ENCODE results near the gene TNFRSF8. TPM values are rescaled to one million over a fixed set of nuclear protein-coding genes. Genes with fewer than 3 reads are reported as not detected.
"Not testable (repeated sequence)": the region's sequence is repeated elsewhere in the genome, so short reads cannot be mapped to it uniquely, and the experiment has no call there.

Gene TNFRSF8
- total RNA-seq, 1 donor from 2014 or later = 33.2 TPM

DNA sequence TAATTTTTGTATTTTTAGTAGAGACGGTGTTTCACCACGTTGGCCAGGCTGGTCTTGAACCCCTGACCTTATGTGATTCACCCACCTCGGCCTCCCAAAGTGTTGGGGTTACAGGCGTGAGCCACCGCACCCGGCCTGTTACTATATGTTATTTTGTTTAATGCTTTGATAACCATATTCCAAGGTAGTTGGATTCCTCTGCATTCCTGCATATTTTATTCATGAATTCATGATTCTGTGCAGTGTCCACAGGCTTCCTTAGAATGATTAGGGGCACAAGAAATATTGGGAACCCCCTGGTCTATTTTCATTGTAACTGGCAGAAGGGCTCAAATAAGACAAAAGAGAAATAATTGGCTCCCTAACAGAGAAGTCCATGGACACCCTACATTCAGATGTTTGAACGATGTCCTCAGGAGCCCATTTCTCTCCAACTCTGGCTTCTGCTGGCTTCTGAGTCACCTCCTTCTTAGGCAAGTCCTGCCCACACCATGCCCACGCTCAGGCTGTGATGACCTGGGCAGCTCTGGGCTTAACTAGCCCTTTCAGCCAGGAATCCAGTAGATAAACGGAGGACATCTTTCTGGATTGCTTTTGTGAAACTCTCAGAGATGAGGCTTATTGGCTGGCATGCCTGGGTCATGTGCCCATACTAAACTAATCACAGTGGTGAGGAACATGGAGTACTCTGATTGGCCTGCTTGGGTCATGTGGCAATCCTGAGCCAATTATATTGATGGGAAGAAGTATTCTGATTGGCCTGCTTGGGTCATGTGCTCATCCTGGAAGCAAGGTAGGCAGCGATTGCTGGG is 32.6 kb downstream of the TNFRSF8 start:
- Mint-ChIP-seq H3K36me3 (ENCODE audit: low read depth) (peaks cover 33% of the 10 kb centered on the region), H3K4me1 (peaks cover 17% of the 10 kb centered on the region), H3K27ac (peak overlapping the region; percentile 35), H3K4me3 (no peak overlapping the region), H3K27me3 (no peaks in the 10 kb centered on the region), H3K9me3 (peaks cover 5% of the 10 kb centered on the region)
- intact Hi-C loops (cut with micrococcal nuclease) = no loop called here
- no peak for DNase-seq

DNA sequence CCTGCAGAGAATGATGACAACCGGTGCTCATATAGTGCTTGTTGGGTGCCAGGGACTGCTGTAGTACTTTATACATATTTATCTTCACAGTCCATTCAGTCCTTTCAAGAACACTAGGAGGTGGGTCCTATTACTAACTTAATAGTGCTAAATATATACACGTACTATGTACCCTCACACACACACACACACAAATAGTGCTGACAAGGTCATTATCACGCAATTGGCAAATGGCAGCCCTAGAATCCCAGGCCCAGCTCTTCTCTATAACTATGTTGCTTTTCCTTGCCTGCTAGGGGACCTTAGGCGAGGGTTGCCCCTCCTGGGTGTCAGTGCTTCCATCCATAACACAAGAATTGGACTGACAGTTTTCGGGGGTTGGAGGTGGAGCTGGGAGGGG is 33.5 kb downstream of the TNFRSF8 start:
- Mint-ChIP-seq H3K4me1 (peaks cover 9% of the 10 kb centered on the region), H3K27ac (no peak overlapping the region), H3K9me3 (peaks cover 5% of the 10 kb centered on the region), H3K27me3 (no peaks in the 10 kb centered on the region), H3K36me3 (ENCODE audit: low read depth) (peaks cover 29% of the 10 kb centered on the region), H3K4me3 (no peak overlapping the region)
- intact Hi-C loops (cut with micrococcal nuclease) = no loop called here
- DNase-seq = no peak

DNA sequence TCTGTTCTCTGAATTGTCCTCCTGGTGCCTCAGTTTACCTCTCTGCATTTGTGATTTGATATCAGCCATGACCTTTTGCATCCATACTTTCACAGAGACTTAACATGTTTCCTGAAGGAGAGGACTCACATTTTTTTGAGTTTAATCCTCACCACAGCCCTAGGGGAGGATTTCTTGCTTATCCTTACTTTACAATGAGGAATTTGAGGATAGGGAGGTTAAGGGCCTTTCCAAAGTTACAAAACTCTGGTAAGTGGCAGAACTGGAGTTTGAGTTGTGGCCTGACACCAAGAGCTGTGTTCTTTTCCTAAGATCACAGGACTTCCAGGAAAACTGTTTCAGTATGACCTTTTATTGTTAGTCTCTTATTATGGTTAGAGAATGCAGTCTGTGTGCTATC is 34.2 kb downstream of the TNFRSF8 start:
- H3K4me1 Mint-ChIP-seq = peaks cover 9% of the 10 kb centered on the region
- H3K27me3 Mint-ChIP-seq = no peaks in the 10 kb centered on the region
- H3K27ac Mint-ChIP-seq = no peak overlapping the region
- H3K36me3 Mint-ChIP-seq (ENCODE audit: low read depth) = peaks cover 33% of the 10 kb centered on the region
- intact Hi-C loops (cut with micrococcal nuclease) = no loop called here
- peaks cover 5% of the 10 kb centered on the region for H3K9me3 Mint-ChIP-seq
- no peak for DNase-seq
- no peak overlapping the region for H3K4me3 Mint-ChIP-seq

DNA sequence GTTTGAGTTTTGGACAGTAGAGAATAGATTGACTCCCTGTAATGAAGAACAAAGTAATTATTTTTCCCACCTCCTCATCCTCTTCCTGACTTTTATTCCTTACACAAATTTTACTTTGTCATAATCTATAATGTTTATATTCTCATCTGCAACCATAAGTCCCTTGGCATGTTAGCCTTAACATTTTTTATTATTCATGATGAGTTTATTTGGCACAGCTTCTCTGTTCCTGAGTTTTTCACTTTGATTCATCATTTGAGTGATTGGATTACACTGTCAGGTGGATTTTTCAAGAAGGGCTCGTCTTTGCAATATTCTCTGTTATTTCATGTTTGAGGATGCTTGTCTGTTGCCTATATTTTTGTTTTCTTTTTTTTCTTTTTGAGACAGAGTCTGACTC is 35.7 kb downstream of the TNFRSF8 start:
- no peak for DNase-seq
- no peak overlapping the region for H3K27ac Mint-ChIP-seq
- H3K36me3 Mint-ChIP-seq (ENCODE audit: low read depth) = peaks cover 30% of the 10 kb centered on the region
- H3K27me3 Mint-ChIP-seq = no peaks in the 10 kb centered on the region
- peaks cover 7% of the 10 kb centered on the region for H3K4me1 Mint-ChIP-seq
- peaks cover 5% of the 10 kb centered on the region for H3K9me3 Mint-ChIP-seq
- intact Hi-C loops (cut with micrococcal nuclease) = no loop called here
- H3K4me3 Mint-ChIP-seq = no peak overlapping the region

DNA sequence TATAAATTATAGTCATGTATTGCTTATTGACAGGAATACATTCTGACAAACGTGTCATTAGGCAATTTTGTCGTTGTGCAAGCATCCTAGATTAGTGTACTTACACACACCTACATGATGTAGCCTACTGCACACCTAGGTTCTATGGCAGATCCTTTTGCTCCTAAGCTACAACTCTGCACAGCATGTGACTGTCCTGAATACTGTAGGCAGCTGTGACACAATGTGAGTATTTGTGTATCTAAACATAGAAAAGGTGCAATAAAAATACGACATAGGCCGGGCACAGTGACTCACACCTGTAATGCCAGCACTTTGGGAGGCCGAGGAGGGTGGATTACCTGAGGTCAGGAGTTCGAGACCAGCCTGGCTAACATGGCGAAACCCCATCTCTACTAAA is 36.5 kb downstream of the TNFRSF8 start:
- intact Hi-C loops (cut with micrococcal nuclease) = no loop called here
- H3K27me3 Mint-ChIP-seq = no peaks in the 10 kb centered on the region
- DNase-seq = no peak
- peaks cover 31% of the 10 kb centered on the region for H3K36me3 Mint-ChIP-seq (ENCODE audit: low read depth)
- no peak overlapping the region for H3K4me3 Mint-ChIP-seq
- H3K4me1 Mint-ChIP-seq = peaks cover 4% of the 10 kb centered on the region
- H3K9me3 Mint-ChIP-seq = peaks cover 5% of the 10 kb centered on the region
- H3K27ac Mint-ChIP-seq = no peak overlapping the region

DNA sequence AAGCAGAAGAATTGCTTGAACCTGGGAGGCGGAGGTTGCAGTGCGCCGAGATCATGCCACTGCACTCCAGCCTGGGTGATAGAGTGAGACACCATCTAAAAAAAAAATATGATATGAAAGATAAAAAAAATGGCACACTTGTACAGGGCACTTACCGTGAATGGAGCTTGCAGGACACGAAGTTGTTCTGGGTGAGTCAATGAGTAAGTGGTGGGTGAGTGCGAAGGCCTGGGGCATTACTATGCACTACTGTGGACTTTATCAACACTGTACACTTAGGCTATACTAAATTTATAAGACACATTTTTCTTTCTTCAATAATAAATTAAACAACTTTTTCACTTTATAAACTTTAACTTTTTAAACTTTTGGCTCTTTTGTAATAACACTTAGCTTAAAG is 37.0 kb downstream of the TNFRSF8 start:
- H3K9me3 Mint-ChIP-seq = peaks cover 5% of the 10 kb centered on the region
- peaks cover 32% of the 10 kb centered on the region for H3K36me3 Mint-ChIP-seq (ENCODE audit: low read depth)
- DNase-seq = no peak
- H3K27me3 Mint-ChIP-seq = no peaks in the 10 kb centered on the region
- H3K4me1 Mint-ChIP-seq = peaks cover 4% of the 10 kb centered on the region
- no peak overlapping the region for H3K27ac Mint-ChIP-seq
- no peak overlapping the region for H3K4me3 Mint-ChIP-seq
- intact Hi-C loops (cut with micrococcal nuclease) = no loop called here

DNA sequence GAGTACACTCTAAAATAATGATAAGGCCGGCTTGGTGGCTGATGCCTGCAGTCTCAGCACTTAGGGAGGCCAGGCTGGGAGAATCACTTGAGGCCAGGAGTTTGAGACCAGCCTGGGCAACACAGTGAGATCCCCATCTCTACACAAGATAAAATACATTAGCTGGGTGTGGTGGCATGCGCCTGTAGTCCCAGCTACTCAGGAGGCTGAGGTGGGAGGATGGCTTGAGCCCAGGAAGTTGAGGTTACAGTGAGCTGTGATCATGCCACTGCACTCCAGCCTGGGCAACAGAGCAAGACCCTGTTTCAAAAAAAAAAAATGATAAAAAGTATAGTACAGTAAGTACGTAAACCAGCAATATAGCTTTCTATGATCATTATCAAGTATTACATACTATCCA is 38.0 kb downstream of the TNFRSF8 start:
- intact Hi-C loops (cut with micrococcal nuclease); H3K27me3 Mint-ChIP-seq; H3K27ac Mint-ChIP-seq; H3K9me3 Mint-ChIP-seq; H3K4me3 Mint-ChIP-seq; DNase-seq; H3K4me1 Mint-ChIP-seq: not testable (repeated sequence)
- H3K36me3 Mint-ChIP-seq (ENCODE audit: low read depth) = peaks cover 30% of the 10 kb centered on the region

DNA sequence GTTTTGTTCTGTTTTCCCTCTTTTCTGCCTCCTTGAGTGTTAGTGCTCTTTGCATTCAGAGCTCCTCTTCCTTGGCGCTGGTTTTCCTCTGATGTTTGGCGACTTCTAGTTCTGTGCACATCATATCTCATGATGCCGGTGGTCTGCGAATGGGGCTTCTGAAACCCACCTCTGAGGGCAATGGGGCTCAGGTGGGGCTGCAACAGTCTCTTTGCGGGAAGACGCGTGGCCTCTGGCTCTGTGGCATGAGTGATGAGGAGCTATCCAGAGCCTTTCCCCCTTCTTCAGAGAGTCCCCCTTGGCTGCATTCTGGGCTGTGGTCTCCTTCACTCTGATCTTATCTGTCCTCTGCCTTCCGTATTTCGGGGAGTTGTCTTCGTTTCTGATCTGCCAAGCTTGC is 39.0 kb downstream of the TNFRSF8 start:
- no peaks in the 10 kb centered on the region for H3K9me3 Mint-ChIP-seq
- DNase-seq = no peak
- H3K36me3 Mint-ChIP-seq (ENCODE audit: low read depth) = peaks cover 34% of the 10 kb centered on the region
- intact Hi-C loops (cut with micrococcal nuclease) = no loop called here
- H3K4me1 Mint-ChIP-seq = peaks cover 5% of the 10 kb centered on the region
- no peak overlapping the region for H3K4me3 Mint-ChIP-seq
- no peak overlapping the region for H3K27ac Mint-ChIP-seq
- H3K27me3 Mint-ChIP-seq = no peaks in the 10 kb centered on the region

DNA sequence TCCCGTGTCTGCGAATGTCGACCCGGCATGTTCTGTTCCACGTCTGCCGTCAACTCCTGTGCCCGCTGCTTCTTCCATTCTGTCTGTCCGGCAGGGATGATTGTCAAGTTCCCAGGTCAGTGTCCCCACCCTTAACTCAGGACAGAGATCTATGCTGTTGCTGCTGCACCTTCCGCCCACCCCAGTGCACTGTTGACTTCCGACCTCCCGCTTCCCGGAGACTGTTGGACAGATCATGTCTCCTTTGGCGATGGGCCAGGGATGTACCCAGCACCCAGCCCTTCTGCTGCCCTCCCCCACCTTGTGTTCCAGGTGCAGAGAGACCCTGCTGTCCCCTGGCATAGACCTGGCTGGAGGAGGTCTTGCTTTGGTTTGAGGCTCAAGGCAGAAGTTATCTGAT is 41.3 kb downstream of the TNFRSF8 start:
- H3K27ac Mint-ChIP-seq = peak overlapping the region; percentile 22
- H3K9me3 Mint-ChIP-seq = no peaks in the 10 kb centered on the region
- intact Hi-C loops (cut with micrococcal nuclease) = no loop called here
- H3K4me3 Mint-ChIP-seq = no peak overlapping the region
- H3K27me3 Mint-ChIP-seq = no peaks in the 10 kb centered on the region
- peaks cover 5% of the 10 kb centered on the region for H3K4me1 Mint-ChIP-seq
- peaks cover 26% of the 10 kb centered on the region for H3K36me3 Mint-ChIP-seq (ENCODE audit: low read depth)
- DNase-seq = no peak

DNA sequence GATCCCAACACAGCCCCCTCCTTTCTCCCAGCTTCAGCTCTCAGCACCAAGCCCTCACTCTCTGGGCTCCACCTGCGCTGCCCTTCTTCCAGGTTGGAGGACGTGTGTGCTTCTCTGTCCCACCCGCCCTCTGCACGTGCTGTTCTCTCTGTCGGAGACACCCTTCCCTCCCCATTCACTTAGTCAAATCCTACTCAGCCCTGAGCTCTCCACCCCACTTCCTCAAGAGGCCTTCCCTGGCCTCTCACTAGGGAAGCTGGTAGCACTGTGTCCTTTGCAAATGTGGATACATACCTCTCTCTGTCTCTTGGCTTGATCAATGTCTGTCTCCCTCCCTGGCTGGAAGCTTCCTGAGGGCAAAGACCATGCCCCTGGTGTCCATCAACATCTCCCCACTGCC is 43.0 kb downstream of the TNFRSF8 start:
- no peak overlapping the region for H3K27ac Mint-ChIP-seq
- DNase-seq = no peak
- H3K4me3 Mint-ChIP-seq = no peak overlapping the region
- H3K36me3 Mint-ChIP-seq (ENCODE audit: low read depth) = peaks cover 27% of the 10 kb centered on the region
- H3K9me3 Mint-ChIP-seq = no peaks in the 10 kb centered on the region
- H3K27me3 Mint-ChIP-seq = no peaks in the 10 kb centered on the region
- intact Hi-C loops (cut with micrococcal nuclease) = no loop called here
- H3K4me1 Mint-ChIP-seq = peaks cover 9% of the 10 kb centered on the region

DNA sequence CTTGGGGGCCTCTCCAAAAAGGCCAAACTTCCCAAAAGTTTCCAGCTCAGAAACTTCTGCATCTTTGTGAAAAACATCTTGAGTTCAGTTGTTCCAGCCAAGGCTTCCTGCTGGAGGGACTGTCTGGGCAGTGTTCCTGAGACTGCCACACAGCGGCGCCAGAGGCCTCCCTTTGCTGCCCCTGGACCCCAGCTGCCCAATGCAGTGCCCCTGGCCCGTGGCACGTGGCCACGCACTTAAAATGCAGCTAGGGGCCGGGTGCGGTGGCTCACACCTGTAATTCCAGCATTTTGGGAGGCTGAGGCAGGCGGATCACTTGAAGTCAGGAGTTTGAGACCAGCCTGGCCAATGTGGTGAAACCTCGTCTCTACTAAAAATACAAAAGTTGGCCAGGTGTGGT is 43.8 kb downstream of the TNFRSF8 start:
- H3K27ac Mint-ChIP-seq; H3K4me3 Mint-ChIP-seq; H3K27me3 Mint-ChIP-seq; H3K4me1 Mint-ChIP-seq; intact Hi-C loops (cut with micrococcal nuclease); H3K9me3 Mint-ChIP-seq: not testable (repeated sequence)
- H3K36me3 Mint-ChIP-seq (ENCODE audit: low read depth) = peaks cover 26% of the 10 kb centered on the region
- peak; percentile 65 for DNase-seq

DNA sequence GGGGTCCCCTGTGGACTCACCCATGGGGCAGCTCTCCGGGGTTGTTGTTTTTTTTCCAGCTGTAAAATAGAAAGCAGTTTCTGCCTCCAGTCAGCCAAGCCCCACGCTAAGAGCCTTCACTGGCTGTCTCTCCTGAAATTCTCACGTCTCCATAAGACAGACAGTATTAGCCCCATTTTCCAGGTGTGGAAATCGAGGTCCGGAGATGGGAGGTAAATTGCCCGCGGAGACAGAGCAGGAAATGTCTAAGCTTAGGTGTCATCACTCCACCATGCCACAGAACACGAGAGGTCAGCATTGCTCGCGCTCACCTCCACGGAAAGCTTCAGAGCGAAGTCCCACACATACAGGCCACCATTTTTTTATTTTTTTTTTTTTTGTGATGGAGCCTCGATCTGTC is 44.6 kb downstream of the TNFRSF8 start:
- intact Hi-C loops (cut with micrococcal nuclease) = no loop called here
- peaks cover 9% of the 10 kb centered on the region for H3K4me1 Mint-ChIP-seq
- DNase-seq = no peak
- no peak overlapping the region for H3K4me3 Mint-ChIP-seq
- no peak overlapping the region for H3K27ac Mint-ChIP-seq
- H3K36me3 Mint-ChIP-seq (ENCODE audit: low read depth) = peaks cover 22% of the 10 kb centered on the region
- no peaks in the 10 kb centered on the region for H3K9me3 Mint-ChIP-seq
- H3K27me3 Mint-ChIP-seq = no peaks in the 10 kb centered on the region

DNA sequence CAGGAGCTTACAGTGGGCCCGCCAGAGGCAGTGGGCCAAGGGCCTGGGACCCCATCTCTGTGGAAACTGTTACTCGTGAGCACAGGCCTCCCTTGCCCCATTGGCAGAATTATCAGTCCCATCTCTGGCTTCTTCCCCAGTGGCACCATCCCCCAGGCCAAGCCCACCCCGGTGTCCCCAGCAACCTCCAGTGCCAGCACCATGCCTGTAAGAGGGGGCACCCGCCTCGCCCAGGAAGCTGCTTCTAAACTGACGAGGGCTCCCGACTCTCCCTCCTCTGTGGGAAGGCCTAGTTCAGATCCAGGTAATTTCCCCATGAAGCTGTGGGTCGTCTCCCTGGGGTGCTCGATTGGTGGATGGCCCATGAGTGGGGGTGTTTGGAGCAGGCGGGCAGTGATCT is 46.8 kb downstream of the TNFRSF8 start:
- Mint-ChIP-seq H3K27ac (no peak overlapping the region), H3K27me3 (no peaks in the 10 kb centered on the region), H3K4me3 (no peak overlapping the region), H3K4me1 (peaks cover 20% of the 10 kb centered on the region), H3K9me3 (no peaks in the 10 kb centered on the region), H3K36me3 (ENCODE audit: low read depth) (peaks cover 19% of the 10 kb centered on the region)
- intact Hi-C loops (cut with micrococcal nuclease) = loop anchor here (10.0 kb wide), 1 partner anchor 45 kb away; the partner anchor contains the start of gene TNFRSF8
- DNase-seq = no peak

DNA sequence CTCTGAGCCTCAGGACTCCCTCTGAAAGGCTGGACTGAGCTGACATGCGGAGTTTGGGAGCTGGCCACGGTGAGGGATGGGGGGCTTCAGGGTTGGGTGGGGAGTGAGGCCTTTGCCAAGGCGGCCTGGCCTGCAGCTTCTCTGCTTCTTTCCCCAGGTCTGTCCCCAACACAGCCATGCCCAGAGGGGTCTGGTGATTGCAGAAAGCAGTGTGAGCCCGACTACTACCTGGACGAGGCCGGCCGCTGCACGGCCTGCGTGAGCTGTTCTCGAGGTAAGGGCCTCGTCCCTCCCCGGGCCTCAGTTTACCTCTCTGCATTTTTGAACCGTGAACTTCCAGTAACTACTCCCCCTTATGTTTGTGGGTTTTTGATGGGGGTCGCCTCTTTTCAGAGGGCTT is 48.6 kb downstream of the TNFRSF8 start:
- Mint-ChIP-seq H3K4me3 (no peak overlapping the region), H3K27me3 (no peaks in the 10 kb centered on the region), H3K36me3 (ENCODE audit: low read depth) (peaks cover 26% of the 10 kb centered on the region), H3K27ac (no peak overlapping the region), H3K9me3 (no peaks in the 10 kb centered on the region), H3K4me1 (peaks cover 15% of the 10 kb centered on the region)
- DNase-seq = no peak
- intact Hi-C loops (cut with micrococcal nuclease) = loop anchor here (10.0 kb wide), 1 partner anchor 47 kb away; the partner anchor contains the start of gene TNFRSF8

DNA sequence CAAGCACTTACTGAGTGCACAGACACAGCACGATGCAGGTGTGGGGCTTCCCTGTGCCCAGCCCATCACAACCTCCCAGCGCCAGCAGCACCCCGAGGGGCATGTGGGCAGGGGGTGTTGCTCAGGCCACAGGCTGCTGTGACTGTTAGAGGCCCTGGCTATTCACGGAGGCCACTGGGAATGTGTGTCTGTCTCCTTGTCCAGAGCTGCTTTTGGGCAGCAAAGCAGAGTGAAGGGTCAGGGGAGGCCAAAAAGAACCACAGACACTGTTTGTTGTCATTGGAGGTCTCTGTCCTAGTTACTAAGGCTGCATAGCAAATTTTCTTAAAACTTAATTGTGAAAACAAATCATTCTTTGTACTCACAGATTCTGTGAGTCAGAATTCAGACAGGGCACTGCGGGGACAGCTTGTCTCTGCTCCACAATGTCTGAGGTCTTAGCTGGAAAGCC is 49.6 kb downstream of the TNFRSF8 start:
- Mint-ChIP-seq H3K4me1 (peaks cover 15% of the 10 kb centered on the region), H3K4me3 (no peak overlapping the region), H3K27me3 (no peaks in the 10 kb centered on the region), H3K27ac (no peak overlapping the region), H3K9me3 (no peaks in the 10 kb centered on the region), H3K36me3 (ENCODE audit: low read depth) (peaks cover 28% of the 10 kb centered on the region)
- intact Hi-C loops (cut with micrococcal nuclease) = loop anchor here (10.0 kb wide), 1 partner anchor 48 kb away; the partner anchor contains the start of gene TNFRSF8
- DNase-seq = no peak

Measured in activated CD4-positive, alpha-beta T cell treated with anti-CD3 and anti-CD28 coated beads, Interleukin-2, amount 10 ng/mL, durations not matched to agents 24 days and 14 days (primary cell).